SH-SY5Y (cell line): Measurements from ENCODE around the gene CABLES1.

Source experiments
- GATA2 ChIP-seq: IDR thresholded peaks from 2 replicates; pipeline ENCODE4 v1.6.1; 2011; ENCODE audit warnings: mild to moderate bottlenecking, low read depth, low read length
- GATA3 ChIP-seq: IDR thresholded peaks from 2 replicates; pipeline ENCODE4 v1.6.1; 2011; ENCODE audit warnings: low read depth, mild to moderate bottlenecking, low read length, moderate library complexity

GRCh38 chr18:23159344-23159743 lies 24.1 kb downstream of the CABLES1 start:
- TF ChIP-seq GATA3 (no peak), GATA2 (no peak)
